ENCODE measurements around the gene EFEMP2.

The EFEMP2 gene

DNA sequence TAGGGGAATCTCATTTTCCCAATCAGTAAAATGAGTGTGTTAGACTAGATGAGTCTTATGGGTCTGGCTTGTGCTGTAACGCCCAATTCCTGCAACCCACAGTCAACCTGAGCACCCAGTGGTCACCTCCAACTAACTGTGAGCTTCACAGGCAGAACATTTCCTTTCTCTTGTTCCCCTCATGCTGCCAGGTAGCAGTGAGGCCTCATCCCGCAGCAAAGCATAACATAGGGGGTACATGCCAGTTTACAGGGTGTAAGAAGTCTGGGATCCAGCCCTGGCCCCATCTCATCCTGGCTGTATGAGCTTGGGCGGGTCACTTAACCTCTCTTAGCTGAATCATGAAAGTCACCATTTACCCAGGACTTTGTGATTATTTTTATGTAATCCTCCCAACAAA is 3.7 kb downstream of the EFEMP2 start:
- peaks cover 22 to 56% of the 10 kb centered on the region in 2 donors for H3K36me3 ChIP-seq (ENCODE audit: control insufficient read depth in 1 of 2, insufficient read depth in 2 of 2, low read length in 2 of 2)
- no peaks in the 10 kb centered on the region for H3K9me3 ChIP-seq (ENCODE audit: control insufficient read depth in 1 of 2, low read length in 2 of 2)
- H3K27ac ChIP-seq (ENCODE audit: low read length) = no peak overlapping the region
- H3K27me3 ChIP-seq (ENCODE audit: low read depth, low read length) = no peaks in the 10 kb centered on the region
- H3K4me1 ChIP-seq (ENCODE audit: control insufficient read depth in 1 of 2, insufficient read depth in 2 of 2, low read length in 2 of 2) = peaks cover 10 to 26% of the 10 kb centered on the region in 2 donors
- no peak overlapping the region for H3K4me3 ChIP-seq (ENCODE audit: low read depth in 1 of 2, low read length in 2 of 2)

DNA sequence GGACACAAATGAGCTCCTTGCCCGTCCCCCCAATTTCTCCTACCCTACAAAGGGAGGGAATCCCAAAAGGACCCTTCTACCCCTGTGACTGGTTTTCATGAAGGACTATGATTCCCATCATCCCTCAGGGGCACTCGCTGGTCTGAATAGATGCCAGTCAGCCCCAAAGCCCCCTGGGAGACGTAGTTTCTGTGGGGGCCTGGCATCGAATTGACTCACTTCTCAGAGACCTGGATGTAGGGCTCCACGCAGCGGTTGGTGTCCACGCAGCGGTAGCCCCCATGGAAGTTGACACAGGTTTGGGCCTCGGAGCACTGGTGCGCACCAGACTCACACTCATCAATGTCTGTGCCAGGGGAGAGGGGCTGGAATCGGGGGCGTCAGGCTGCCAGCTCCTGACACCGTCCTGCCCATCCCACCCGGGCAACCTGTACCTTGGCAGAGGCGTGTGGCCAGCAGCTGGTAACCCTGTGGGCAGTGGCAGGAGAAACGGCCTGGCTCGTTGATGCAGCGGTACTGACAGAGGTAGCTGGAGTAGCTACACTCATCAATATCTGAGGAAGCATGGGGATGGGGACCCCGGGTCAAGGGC is 4.4 kb downstream of the EFEMP2 start:
- Histone ChIP-seq H3K4me3 (ENCODE audit: low read depth in 1 of 2, low read length in 2 of 2) (no peak overlapping the region), H3K4me1 (ENCODE audit: control insufficient read depth in 1 of 2, insufficient read depth in 2 of 2, low read length in 2 of 2) (peaks cover 10 to 28% of the 10 kb centered on the region in 2 donors), H3K27me3 (ENCODE audit: low read depth, low read length) (no peaks in the 10 kb centered on the region), H3K36me3 (ENCODE audit: control insufficient read depth in 1 of 2, insufficient read depth in 2 of 2, low read length in 2 of 2) (peaks cover 29 to 63% of the 10 kb centered on the region in 2 donors), H3K27ac (ENCODE audit: low read length) (no peak overlapping the region), H3K9me3 (ENCODE audit: control insufficient read depth in 1 of 2, low read length in 2 of 2) (no peaks in the 10 kb centered on the region)

DNA sequence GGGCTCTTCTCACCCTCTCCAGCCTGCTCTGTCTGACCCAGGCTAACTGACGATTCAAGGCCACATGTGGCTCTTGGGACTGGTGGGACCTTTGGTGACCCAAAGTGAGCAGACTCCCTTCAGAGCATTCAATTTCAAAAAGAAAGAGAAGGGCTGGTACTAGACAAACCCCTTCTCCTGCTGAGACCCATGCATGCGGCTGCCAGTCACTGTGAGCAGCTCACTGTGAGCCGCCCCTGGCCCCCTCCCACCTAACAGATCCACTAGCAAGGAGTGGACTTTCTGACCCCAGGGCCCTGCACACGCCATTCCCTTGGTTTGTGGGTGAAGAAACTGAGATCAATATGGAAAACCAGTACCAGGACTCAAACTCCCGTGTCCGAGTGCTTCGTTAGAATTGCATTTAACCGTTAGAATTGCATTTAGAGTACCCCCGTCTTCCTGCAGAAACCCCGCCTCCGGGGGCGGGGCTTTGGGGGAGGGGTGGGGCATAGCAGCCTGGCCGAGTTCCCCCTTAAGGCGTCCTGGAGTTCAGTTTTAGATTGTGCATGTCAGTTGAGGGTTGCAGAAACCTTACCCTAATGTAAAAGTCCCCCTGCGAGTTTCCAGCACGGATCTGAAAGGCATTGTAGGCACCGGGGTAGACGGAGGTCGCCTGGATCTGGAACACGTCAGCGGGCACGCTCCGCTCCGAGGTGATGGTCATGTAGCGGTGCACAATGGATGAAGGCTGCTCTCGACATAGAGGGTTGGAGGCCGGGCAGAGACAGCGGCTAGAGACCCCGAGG is 5.1 kb downstream of the EFEMP2 start:
- H3K27me3 ChIP-seq (ENCODE audit: low read depth, low read length) = no peaks in the 10 kb centered on the region
- peaks cover 10 to 34% of the 10 kb centered on the region in 2 donors for H3K4me1 ChIP-seq (ENCODE audit: control insufficient read depth in 1 of 2, insufficient read depth in 2 of 2, low read length in 2 of 2)
- H3K27ac ChIP-seq (ENCODE audit: low read length) = no peak overlapping the region
- no peaks in the 10 kb centered on the region for H3K9me3 ChIP-seq (ENCODE audit: control insufficient read depth in 1 of 2, low read length in 2 of 2)
- no peak overlapping the region for H3K4me3 ChIP-seq (ENCODE audit: low read depth in 1 of 2, low read length in 2 of 2)
- peaks cover 29 to 70% of the 10 kb centered on the region in 2 donors for H3K36me3 ChIP-seq (ENCODE audit: control insufficient read depth in 1 of 2, insufficient read depth in 2 of 2, low read length in 2 of 2)

DNA sequence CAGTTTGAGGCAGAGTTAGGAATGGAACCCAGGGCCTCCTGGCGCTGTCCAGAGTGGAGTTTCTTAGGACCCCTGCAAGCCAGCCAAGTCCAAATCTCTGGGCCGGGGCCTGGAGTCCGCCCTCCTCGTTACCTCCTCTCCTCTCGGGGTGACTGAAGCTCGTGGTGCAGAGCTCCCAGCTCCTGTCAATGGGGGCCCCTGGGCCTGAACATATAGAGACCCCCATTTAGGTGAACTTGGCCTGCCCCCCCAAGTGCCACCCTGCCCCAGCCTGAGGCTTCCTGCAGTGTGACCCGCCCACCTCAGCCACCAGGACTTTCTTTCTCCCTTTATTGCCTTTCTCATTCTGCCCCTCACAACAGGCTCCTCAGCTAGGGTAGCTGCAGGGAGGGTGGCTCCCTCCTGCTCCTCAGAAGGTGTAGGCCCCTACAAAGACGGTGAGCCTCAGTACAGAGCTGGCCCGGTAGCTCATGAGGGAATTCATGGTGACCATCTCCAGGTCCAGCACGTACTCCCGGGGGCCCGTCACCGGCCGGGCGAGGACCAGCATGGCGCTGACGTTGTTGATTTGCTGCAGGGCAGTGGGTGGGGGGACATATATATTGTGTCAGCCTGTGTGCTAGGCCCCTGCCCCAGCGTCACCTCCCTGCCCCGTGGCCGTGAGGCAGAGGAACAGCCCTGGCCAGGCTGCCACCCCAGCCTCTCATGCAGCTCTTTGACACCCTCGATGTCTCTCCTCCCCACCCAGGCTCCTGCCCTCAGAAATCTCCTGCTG is 5.9 kb downstream of the EFEMP2 start:
- peaks cover 10 to 37% of the 10 kb centered on the region in 2 donors for H3K4me1 ChIP-seq (ENCODE audit: control insufficient read depth in 1 of 2, insufficient read depth in 2 of 2, low read length in 2 of 2)
- H3K4me3 ChIP-seq (ENCODE audit: low read depth in 1 of 2, low read length in 2 of 2) = no peak overlapping the region
- no peak overlapping the region for H3K27ac ChIP-seq (ENCODE audit: low read length)
- no peaks in the 10 kb centered on the region for H3K9me3 ChIP-seq (ENCODE audit: control insufficient read depth in 1 of 2, low read length in 2 of 2)
- H3K36me3 ChIP-seq (ENCODE audit: control insufficient read depth in 1 of 2, insufficient read depth in 2 of 2, low read length in 2 of 2) = peaks cover 29 to 78% of the 10 kb centered on the region in 2 donors
- H3K27me3 ChIP-seq (ENCODE audit: low read depth, low read length) = no peaks in the 10 kb centered on the region

DNA sequence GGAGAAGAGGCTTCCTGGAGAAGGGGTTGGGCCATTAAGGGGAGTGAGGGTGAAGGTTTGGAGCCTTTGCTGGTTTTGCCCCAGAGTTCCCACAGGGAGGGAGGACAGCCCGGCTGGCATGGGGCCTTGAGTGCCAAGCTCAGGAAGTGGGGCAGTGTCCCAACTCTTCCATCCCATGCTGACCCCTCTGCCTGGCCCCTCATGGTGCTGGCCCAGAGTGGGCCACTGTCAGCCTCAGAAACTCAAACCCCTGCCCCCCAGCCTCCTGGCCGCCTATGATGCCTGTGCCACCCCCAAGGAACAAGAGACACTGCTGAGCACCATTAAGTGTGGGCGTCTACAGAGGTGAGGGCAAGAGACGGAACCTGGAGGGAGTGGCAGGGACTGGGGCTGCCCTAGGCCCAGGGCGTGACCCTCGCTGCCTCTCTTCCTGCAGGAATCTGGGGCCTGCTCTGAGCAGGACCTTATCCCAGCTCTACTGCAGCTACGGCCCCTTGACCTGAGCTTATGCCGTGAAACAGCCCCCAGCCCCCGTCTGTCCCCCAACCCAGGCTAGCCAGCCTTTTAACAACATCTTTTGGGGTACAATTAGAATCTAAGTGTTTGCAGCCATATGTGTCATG is 6.9 kb downstream of the EFEMP2 start:
- Histone ChIP-seq H3K27me3 (ENCODE audit: low read depth, low read length) (no peaks in the 10 kb centered on the region), H3K4me3 (ENCODE audit: low read depth in 1 of 2, low read length in 2 of 2) (no peak overlapping the region), H3K4me1 (ENCODE audit: control insufficient read depth in 1 of 2, insufficient read depth in 2 of 2, low read length in 2 of 2) (peaks cover 1 to 34% of the 10 kb centered on the region in 2 donors), H3K27ac (ENCODE audit: low read length) (no peak overlapping the region), H3K36me3 (ENCODE audit: control insufficient read depth in 1 of 2, insufficient read depth in 2 of 2, low read length in 2 of 2) (peaks cover 29 to 82% of the 10 kb centered on the region in 2 donors), H3K9me3 (ENCODE audit: control insufficient read depth in 1 of 2, low read length in 2 of 2) (no peaks in the 10 kb centered on the region)

DNA sequence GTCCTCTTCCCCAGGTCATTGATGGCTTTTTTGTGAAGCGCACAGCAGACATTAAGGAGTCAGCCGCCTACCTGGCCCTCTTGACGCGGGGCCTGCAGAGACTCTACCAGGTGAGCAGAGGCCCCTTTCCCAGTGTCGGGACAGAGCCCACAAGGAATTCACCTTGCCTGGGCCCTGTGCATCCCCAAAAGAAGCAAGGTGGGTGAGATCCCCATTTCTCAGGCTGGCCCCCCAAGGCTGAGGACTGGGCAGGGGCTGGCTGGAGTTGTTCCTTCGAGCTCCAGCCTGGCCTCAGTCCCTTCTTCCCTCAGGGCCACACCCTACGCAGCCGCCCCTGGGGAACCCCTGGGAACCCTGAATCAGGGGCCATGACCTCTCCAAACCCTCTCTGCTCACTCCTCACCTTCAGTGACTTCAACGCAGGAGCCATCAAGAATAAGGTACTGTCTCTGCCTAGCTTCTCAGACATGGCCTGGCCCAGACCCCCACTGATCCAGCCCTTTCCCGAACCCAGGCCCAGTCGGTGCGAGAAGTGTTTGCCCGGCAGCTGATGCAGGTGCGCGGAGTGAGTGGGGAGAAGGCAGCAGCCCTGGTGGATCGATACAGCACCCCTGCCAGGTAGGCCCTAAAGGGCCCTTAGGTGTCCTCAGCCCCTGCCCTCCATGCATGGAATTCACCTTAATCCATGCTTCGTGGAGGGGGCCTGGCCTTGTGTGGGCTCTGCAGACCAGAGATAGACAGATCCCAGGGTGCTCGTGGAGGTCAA is 7.7 kb downstream of the EFEMP2 start:
- Histone ChIP-seq H3K36me3 (ENCODE audit: control insufficient read depth in 1 of 2, insufficient read depth in 2 of 2, low read length in 2 of 2) (peaks cover 29 to 84% of the 10 kb centered on the region in 2 donors), H3K27ac (ENCODE audit: low read length) (no peak overlapping the region), H3K9me3 (ENCODE audit: control insufficient read depth in 1 of 2, low read length in 2 of 2) (no peaks in the 10 kb centered on the region), H3K27me3 (ENCODE audit: low read depth, low read length) (no peaks in the 10 kb centered on the region), H3K4me3 (ENCODE audit: low read depth in 1 of 2, low read length in 2 of 2) (no peak overlapping the region), H3K4me1 (ENCODE audit: control insufficient read depth in 1 of 2, insufficient read depth in 2 of 2, low read length in 2 of 2) (peaks cover 0 to 30% of the 10 kb centered on the region in 2 donors)

DNA sequence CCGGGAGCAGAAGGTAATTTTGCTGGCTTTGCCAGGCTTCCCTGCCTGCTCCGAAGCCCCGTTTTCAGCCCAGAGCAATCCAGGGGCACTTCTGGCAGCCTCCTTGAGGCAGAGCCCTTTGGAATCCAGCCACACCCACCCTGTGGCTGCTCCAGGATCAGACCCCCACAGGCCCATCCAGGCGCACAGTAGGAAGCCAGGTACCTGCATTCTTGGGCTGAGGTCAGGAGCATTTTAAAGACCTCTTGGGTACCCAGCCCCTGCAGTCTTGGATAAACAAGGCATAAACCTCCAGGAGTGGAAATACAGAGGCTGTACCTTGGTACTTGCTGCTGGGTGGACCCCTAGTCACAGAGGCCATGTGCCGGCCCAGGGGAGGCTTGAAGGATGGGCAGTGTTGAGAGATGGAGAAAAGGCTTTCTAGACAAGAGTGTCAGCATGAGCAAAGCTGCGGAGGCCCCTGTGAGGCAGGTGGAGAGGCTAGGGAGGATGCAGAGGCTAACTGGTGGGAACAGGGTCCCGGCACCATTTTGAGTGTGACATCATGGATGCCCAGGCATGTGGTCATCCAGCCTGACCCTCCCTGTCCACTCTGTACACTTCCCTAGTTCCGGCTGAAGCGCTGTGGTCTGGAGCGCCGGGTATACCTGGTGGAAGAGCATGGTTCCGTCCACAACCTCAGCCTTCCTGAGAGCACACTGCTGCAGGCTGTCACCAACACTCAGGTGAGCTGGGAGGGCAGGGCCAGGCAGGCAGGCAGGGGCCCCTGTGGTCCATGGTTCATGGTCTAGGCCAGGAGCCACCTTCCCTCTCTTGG is 8.5 kb downstream of the EFEMP2 start:
- peaks cover 26 to 76% of the 10 kb centered on the region in 2 donors for H3K36me3 ChIP-seq (ENCODE audit: control insufficient read depth in 1 of 2, insufficient read depth in 2 of 2, low read length in 2 of 2)
- H3K4me3 ChIP-seq (ENCODE audit: low read depth in 1 of 2, low read length in 2 of 2) = no peak overlapping the region
- no peak overlapping the region for H3K27ac ChIP-seq (ENCODE audit: low read length)
- no peaks in the 10 kb centered on the region for H3K27me3 ChIP-seq (ENCODE audit: low read depth, low read length)
- peaks cover 0 to 30% of the 10 kb centered on the region in 2 donors for H3K4me1 ChIP-seq (ENCODE audit: control insufficient read depth in 1 of 2, insufficient read depth in 2 of 2, low read length in 2 of 2)
- no peaks in the 10 kb centered on the region for H3K9me3 ChIP-seq (ENCODE audit: control insufficient read depth in 1 of 2, low read length in 2 of 2)

DNA sequence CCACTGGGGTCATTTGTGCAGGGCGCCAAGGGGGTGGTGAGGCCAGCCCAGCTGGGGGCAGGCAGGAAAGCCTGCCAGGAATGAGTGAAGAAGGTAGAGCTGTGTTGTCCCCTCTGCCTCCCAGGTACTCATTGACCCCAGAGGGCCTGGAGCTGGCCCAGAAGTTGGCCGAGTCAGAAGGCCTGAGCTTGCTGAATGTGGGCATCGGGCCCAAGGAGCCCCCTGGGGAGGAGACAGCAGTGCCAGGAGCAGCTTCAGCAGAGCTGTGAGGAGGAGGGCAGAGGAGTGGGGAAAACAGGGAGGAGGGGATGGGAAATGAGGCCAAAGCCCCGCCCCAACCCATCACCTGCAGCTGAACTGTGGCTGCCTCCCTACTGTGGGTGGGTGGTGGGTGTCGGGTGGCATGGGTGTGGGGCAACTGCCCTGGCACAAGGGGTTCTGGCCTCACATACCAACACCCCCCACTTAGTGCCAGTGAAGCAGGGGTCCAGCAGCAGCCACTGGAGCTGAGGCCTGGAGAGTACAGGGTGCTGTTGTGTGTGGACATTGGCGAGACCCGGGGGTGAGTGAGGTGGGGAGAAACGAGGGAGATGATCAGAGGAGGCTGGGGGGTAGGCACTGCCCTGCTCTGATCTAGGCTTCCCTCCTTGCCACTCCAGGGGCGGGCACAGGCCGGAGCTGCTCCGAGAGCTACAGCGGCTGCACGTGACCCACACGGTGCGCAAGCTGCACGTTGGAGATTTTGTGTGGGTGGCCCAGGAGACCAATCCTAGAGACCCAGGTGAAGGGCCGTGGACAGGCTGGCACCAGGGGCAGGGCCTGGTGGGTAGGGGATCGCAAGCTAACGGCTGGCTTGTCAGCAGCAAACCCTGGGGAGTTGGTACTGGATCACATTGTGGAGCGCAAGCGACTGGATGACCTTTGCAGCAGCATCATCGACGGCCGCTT is 9.4 kb downstream of the EFEMP2 start:
- peaks cover 22 to 67% of the 10 kb centered on the region in 2 donors for H3K36me3 ChIP-seq (ENCODE audit: control insufficient read depth in 1 of 2, insufficient read depth in 2 of 2, low read length in 2 of 2)
- H3K4me3 ChIP-seq (ENCODE audit: low read depth in 1 of 2, low read length in 2 of 2) = no peak overlapping the region
- H3K9me3 ChIP-seq (ENCODE audit: control insufficient read depth in 1 of 2, low read length in 2 of 2) = no peaks in the 10 kb centered on the region
- no peak overlapping the region for H3K27ac ChIP-seq (ENCODE audit: low read length)
- no peaks in the 10 kb centered on the region for H3K27me3 ChIP-seq (ENCODE audit: low read depth, low read length)
- H3K4me1 ChIP-seq (ENCODE audit: control insufficient read depth in 1 of 2, insufficient read depth in 2 of 2, low read length in 2 of 2) = peaks cover 0 to 30% of the 10 kb centered on the region in 2 donors

DNA sequence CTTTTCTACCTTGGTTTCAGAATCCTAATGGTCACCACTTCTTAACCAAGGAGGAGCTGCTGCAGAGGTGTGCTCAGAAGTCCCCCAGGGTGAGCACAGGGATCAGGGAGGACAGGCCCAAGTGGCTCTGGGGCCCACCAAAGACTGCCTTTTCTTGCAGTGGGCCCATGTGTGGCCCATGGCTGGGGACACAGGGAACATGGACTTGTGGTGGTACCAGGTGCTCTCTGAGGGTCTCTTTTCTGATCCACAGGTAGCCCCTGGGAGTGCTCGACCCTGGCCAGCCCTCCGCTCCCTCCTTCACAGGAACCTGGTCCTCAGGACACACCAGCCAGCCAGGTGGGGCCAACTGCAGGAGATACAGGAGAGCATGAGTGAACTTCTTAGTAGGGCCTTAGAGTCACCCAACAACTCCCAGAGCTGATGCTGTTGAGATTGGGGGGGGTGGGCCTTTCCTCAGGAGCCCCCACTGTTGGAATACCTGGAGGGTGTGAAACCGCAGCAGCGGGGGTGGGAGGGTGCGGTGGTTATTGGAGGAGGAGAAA is 10.3 kb downstream of the EFEMP2 start:
- Histone ChIP-seq H3K27me3 (ENCODE audit: low read depth, low read length) (no peaks in the 10 kb centered on the region), H3K9me3 (ENCODE audit: control insufficient read depth in 1 of 2, low read length in 2 of 2) (no peaks in the 10 kb centered on the region), H3K4me3 (ENCODE audit: low read depth in 1 of 2, low read length in 2 of 2) (peak overlapping the region in 1 of 2 donors; percentile 97), H3K4me1 (ENCODE audit: control insufficient read depth in 1 of 2, insufficient read depth in 2 of 2, low read length in 2 of 2) (peaks cover 0 to 24% of the 10 kb centered on the region in 2 donors), H3K27ac (ENCODE audit: low read length) (no peak overlapping the region), H3K36me3 (ENCODE audit: control insufficient read depth in 1 of 2, insufficient read depth in 2 of 2, low read length in 2 of 2) (peaks cover 19 to 65% of the 10 kb centered on the region in 2 donors)
